ENCODE results near the gene CCM2. TPM values are rescaled to one million over a fixed set of nuclear protein-coding genes. Genes with fewer than 3 reads are reported as not detected.

The CCM2 gene
- total and polyA plus RNA-seq, 2 of the 8 experiments (the other 6 are each of a cell fraction or from before 2014, with no cell fraction given), result 31.6 to 41.2 TPM

DNA sequence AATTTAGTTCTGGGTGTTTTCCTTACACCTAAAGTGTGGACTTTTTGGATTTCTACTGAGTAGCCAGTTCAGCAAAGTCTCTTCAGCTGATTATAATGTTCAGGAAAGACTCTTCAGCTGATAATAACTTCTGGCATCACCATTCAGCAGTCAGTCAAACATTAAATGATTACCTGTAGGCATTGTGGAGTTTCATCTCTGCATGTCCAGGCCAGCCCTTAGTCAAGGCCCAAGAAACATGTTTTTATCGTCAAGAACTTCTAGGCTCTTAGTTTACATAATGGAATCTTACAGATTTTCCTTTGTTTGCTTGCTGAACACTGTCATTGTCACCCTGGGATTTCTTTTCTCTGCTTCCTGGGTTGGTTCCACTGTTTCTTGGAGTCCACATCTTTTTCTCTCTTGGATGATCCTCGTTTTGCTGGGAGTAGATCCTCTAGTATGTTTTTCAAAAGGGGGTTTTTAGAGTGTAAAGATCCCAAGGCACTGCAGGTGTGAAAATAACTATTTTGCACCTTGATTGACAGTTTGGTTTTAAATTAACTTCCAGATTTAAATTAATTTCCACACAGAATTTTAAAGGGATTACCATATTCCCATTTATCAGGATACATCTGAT is 24.2 kb downstream of the CCM2 start:
- no peaks in the 10 kb centered on the region; the same call in none of the 2 replicates for H3K79me1 ChIP-seq (ENCODE audit: low read depth, low read length)
- H3K4me3 ChIP-seq (ENCODE audit: extremely low read depth in 1 of 4, insufficient read depth in 2 of 4, low read depth in 3 of 4, low read length in 4 of 4), result no peak overlapping the region
- no peak overlapping the region for H3K4ac ChIP-seq (replicated peaks; ENCODE audit: insufficient read length, low read depth, low read length)
- H2BK15ac ChIP-seq (ENCODE audit: low read length), result no peak overlapping the region
- H2BK12ac ChIP-seq (ENCODE audit: low read depth, low read length), result no peak overlapping the region
- H3K23ac ChIP-seq (ENCODE audit: insufficient read length), result no peak overlapping the region
- FAIRE-seq (no peak), DNase-seq (ENCODE audit: low read depth in 1 of 2, low spot score in 2 of 2) (no peak)
- CTCF ChIA-PET (ENCODE audit: partially characterized antibody), result no interaction called here
- no peak overlapping the region for H4K8ac ChIP-seq (ENCODE audit: extremely low read depth, insufficient read depth, low read length)
- no peaks in the 10 kb centered on the region for H3K27me3 ChIP-seq (replicated peaks in 1 of 4; ENCODE audit: control insufficient read depth in 3 of 4, extremely low read depth in 1 of 4, insufficient read depth in 3 of 4, low read length in 3 of 4)
- H4K5ac ChIP-seq (ENCODE audit: insufficient read length, low read depth, low read length), result no peak overlapping the region
- no peak overlapping the region for H2AK5ac ChIP-seq (ENCODE audit: low read depth, low read length)
- H3K9me3 ChIP-seq (ENCODE audit: insufficient read depth in 2 of 2, low read depth in 1 of 2, low read length in 1 of 2), result no peaks in the 10 kb centered on the region
- H3K27ac ChIP-seq (ENCODE audit: low read depth, low read length), result no peak overlapping the region
- H3K23me2 ChIP-seq (ENCODE audit: low read depth, low read length), result no peaks in the 10 kb centered on the region
- H3K14ac ChIP-seq (ENCODE audit: insufficient read length), result no peak overlapping the region
- H2BK5ac ChIP-seq (ENCODE audit: low read depth, low read length), result no peak overlapping the region
- POLR2A ChIA-PET (ENCODE audit: partially characterized antibody), result no interaction called here
- H3K9ac ChIP-seq (replicated peaks in 1 of 4; ENCODE audit: extremely low read depth in 1 of 4, low read depth in 3 of 4, low read length in 3 of 4), result no peak overlapping the region
- H4K91ac ChIP-seq (replicated peaks; ENCODE audit: insufficient read length, low read length), result no peak overlapping the region
- no peak overlapping the region for H2BK120ac ChIP-seq (replicated peaks; ENCODE audit: low read depth, low read length)
- no peak overlapping the region for H2AFZ ChIP-seq (ENCODE audit: low read length)
- H4K20me1 ChIP-seq (replicated peaks in 1 of 2; ENCODE audit: control insufficient read depth in 1 of 2, insufficient read depth in 2 of 2, low read length in 2 of 2), result peaks cover 3 to 9% of the 10 kb centered on the region in 2 experiments
- H3K56ac ChIP-seq (replicated peaks; ENCODE audit: insufficient read length, low read depth, low read length), result no peak overlapping the region
- no peak overlapping the region for H3K4me2 ChIP-seq (ENCODE audit: insufficient read depth in 1 of 2, low read depth in 2 of 2, low read length in 2 of 2)
- peaks cover 0 to 22% of the 10 kb centered on the region in 2 experiments; a peak in 2 of 4 replicates for H3K79me2 ChIP-seq (ENCODE audit: control insufficient read depth in 1 of 2, insufficient read depth in 2 of 2, low read length in 2 of 2)
- H3K4me1 ChIP-seq (replicated peaks in 1 of 4; ENCODE audit: control insufficient read depth in 3 of 4, insufficient read depth in 4 of 4, low read length in 3 of 4), result no peaks in the 10 kb centered on the region
- WGBS, 2 experiments (ENCODE audit: extremely low coverage in 1 of 2, insufficient coverage in 1 of 2, insufficient read length in 1 of 2, insufficient replicate concordance in 2 of 2, low coverage in 1 of 2, low lambda C conversion rate in 2 of 2, missing lambda C conversion rate in 1 of 2), result 88% methylated on average over 2 of the region's 2 CpGs; no CpG with 5 or more reads in 1 of the 2 experiments
- no peak overlapping the region for H3K18ac ChIP-seq (ENCODE audit: extremely low read depth, low read length)
- H2BK20ac ChIP-seq (ENCODE audit: low read length), result no peak overlapping the region
- no peaks in the 10 kb centered on the region for H3K36me3 ChIP-seq (ENCODE audit: control insufficient read depth in 2 of 4, insufficient read depth in 4 of 4, low read length in 3 of 4)
- TF ChIP-seq PHF8 (conservative IDR thresholded peaks at IDR 0.05; ENCODE audit: low read depth, low read length), result no peak
- no peak for TF ChIP-seq KDM4A (IDR thresholded peaks at IDR 0.05; ENCODE audit: low read depth, low read length, severe bottlenecking)
- no peak for TF ChIP-seq TCF12 (IDR thresholded peaks at IDR 0.05; ENCODE audit: low read depth, low read length)
- TF ChIP-seq SAP30 (IDR thresholded peaks at IDR 0.05; ENCODE audit: insufficient read depth, insufficient replicate concordance, low read length), result no peak
- no peak for TF ChIP-seq POU5F1 (IDR thresholded peaks at IDR 0.05; ENCODE audit: low read depth, low read length)
- TF ChIP-seq TBP (IDR thresholded peaks at IDR 0.05; ENCODE audit: low read depth, low read length), result no peak
- no peak for TF ChIP-seq MAFK (IDR thresholded peaks at IDR 0.05; ENCODE audit: low read depth, low read length)

Measured in H1 (cell line).